Activated effector memory CD4-positive, alpha-beta T cell treated with anti-CD3 and anti-CD28 coated beads, Interleukin-2, amount 50 U/mL, for 16 hours (primary cell): ENCODE results near the gene POU2F3.
"Not testable (repeated sequence)": the region's sequence is repeated elsewhere in the genome, so short reads cannot be mapped to it uniquely, and the experiment has no call there.

Experiments
- DNase-seq: peaks from one replicate; pipeline ENCODE4 v3.0.0-alpha.2; 2020

Gene POU2F3

DNA sequence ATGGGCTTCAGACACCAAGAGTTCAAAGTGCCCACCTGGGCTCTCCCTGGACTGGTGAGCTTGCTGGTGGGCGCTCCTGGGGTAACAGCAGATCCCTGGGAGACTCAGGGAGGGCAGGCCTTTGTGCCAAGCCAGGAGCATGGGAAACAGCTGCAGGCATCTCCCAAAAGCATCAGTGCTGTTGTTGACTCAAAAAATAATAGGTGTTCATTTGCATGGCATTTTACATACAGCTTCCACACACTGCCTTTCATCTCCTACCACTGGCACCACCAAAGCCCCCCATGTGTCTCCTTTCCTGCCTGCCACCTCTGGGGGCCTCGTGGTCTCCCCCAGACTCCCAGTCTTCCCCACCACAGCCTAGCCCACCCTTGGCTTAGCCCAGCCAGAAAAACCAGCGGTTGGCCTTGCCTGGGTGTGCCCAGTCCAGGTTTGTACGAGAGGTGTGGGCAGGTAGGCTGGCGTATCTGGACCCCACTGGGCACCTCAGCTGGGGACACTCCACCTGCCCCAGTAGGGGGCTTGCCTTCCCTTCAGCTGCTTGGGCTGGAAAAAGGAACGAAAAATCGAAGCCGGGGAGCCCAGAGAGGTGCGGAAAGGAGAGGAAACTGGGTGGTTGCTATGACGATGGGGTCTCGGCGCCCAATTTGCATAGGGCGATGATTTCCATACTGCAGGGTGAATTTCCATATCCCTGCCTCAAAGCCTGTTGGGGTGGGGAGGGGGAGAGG lies 15.0 kb downstream of the POU2F3 start:
- DNase-seq: no peak

GRCh38 chr11:120255519-120255866 lies 15.6 kb downstream of the POU2F3 start:
- no peak for DNase-seq

- DNase-seq: no peak
Observed at GRCh38 chr11:120256178-120256577, 16.2 kb downstream of the POU2F3 start.

DNA sequence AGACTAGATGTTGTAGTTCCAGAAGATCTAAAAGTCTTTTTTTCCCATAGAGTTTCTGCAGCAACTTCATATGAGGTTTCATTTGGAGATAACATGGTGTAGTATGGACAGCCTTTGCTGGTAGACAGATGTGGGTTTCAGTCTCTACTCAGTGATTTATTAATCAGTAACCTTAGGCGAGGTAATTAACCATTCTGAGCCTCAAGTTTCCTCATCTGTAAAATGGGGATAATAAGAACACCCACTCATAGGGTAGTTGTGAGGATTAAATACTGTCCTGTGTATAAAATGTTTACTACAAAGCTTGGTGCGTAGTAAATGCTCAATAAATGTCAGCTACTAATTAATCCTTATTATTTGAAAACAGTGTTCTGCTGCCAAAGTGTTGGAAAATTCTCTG lies 16.8 kb downstream of the POU2F3 start:
- no peak for DNase-seq

GRCh38 chr11:120257346-120257745 lies 17.4 kb downstream of the POU2F3 start:
- DNase-seq: no peak

DNA sequence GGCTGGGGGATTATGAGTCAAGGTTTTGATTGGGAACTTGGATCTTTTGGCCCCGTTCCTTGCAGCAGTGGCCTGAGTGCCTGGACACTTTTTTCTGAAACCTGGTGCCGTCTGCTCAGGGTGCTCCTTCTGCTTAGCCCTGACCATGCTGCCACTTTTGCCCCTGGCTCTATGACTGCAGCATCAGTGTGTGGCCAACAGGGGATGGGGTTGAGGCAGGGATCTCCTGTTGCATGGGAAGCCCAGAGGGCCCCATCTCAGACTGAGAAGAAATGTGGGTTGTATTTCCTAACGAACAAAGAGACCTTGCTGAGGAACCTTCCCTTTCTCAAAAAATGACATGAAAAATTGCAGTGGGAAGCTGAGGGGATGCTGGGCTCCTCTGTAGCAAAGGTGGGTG lies 18.7 kb downstream of the POU2F3 start:
- DNase-seq: no peak

GRCh38 chr11:120259241-120259640 lies 19.3 kb downstream of the POU2F3 start:
- DNase-seq: no peak

- no peak for DNase-seq
Observed at GRCh38 chr11:120259988-120260565, 20.1 kb downstream of the POU2F3 start.

GRCh38 chr11:120260616-120261015 lies 20.7 kb downstream of the POU2F3 start:
- no peak for DNase-seq

DNA sequence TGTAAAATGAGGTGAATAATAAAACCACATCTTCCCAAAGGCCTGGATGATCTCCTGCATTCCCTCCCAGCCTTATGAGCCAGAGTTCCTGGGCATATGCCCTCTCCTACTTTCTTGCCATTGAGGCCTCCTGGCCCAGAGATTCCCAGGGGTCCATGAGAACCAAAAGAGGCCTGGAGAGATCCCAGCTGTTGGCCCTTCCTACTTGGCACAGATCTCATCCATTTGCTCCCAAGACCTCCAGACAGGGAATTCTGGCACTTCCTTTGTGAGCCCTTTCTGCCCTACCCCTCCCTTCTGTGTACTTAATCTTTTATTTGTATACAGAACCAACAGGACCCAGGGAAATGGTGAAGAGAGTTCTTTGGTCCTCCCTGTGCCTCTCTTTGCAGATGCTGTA lies 21.4 kb downstream of the POU2F3 start:
- DNase-seq: no peak

- DNase-seq: no peak
Observed at GRCh38 chr11:120261931-120262330, 22.0 kb downstream of the POU2F3 start.

GRCh38 chr11:120267319-120267718 lies 27.4 kb downstream of the POU2F3 start:
- DNase-seq: no peak

DNA sequence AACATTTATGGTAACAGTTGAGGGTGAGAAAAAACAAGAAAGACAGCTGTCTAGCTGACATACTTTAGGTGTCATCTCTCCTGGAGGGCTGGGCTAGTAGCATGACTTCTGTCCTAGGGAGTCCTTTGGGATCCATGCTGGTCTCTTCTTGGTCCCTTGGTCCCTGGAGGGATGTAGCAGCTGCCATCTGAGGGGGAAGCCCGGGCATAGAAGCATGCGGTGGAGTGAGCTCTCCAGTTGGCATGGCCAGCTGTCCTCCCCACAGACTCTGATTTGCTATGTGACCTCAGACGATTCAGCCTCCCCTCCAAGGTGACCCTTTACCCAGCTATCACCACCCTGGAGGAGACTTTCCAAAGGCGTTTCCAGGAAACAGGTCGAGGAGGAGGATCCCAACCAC lies 28.7 kb downstream of the POU2F3 start:
- no peak for DNase-seq

GRCh38 chr11:120270386-120270785 lies 30.4 kb downstream of the POU2F3 start:
- no peak for DNase-seq

DNA sequence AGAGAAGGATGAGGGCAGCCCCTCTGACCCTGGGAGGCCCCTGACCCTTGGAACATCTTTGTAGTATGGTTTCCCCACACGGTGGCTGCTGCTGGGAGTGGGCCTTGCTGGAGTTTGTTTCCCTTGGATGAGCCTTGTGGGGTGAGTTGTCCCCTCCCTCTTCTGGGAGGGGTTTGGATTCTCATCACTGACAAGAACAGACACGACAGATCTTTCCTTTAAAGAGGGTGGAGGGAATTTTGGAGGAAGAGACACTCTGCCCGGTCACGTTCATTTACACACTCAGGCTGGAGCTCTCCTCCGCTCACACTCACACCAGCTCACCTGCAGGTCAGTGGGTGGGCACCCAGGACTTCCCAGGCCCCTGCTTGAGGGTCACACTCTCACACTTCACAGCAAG lies 31.7 kb downstream of the POU2F3 start:
- no peak for DNase-seq

GRCh38 chr11:120272303-120272702 lies 32.4 kb downstream of the POU2F3 start:
- DNase-seq: no peak

DNA sequence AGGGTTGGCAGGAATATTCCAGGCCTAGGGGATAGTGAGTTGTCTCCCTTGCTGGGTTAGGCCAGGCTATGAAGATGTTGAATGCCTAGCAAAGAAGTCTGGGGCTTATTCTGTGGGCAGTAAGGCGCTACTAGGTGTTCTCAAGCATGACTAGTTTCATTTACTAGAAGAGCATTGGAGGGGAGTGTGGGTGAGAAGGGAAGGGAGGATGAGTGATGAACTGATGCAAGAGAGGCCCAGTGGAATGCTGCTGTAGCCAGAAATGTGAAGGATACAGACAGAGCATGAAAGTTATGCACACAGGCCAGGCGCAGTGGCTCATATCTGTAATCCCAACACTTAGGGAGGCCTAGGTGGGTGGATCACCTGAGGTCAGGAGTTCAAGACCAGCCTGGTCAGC lies 33.5 kb downstream of the POU2F3 start:
- no peak for DNase-seq

- not testable (repeated sequence) for DNase-seq
Observed at GRCh38 chr11:120273956-120274355, 34.0 kb downstream of the POU2F3 start.

- DNase-seq: no peak
Observed at GRCh38 chr11:120279502-120279901, 39.6 kb downstream of the POU2F3 start.

GRCh38 chr11:120280600-120281051 lies 40.7 kb downstream of the POU2F3 start:
- DNase-seq: no peak

DNA sequence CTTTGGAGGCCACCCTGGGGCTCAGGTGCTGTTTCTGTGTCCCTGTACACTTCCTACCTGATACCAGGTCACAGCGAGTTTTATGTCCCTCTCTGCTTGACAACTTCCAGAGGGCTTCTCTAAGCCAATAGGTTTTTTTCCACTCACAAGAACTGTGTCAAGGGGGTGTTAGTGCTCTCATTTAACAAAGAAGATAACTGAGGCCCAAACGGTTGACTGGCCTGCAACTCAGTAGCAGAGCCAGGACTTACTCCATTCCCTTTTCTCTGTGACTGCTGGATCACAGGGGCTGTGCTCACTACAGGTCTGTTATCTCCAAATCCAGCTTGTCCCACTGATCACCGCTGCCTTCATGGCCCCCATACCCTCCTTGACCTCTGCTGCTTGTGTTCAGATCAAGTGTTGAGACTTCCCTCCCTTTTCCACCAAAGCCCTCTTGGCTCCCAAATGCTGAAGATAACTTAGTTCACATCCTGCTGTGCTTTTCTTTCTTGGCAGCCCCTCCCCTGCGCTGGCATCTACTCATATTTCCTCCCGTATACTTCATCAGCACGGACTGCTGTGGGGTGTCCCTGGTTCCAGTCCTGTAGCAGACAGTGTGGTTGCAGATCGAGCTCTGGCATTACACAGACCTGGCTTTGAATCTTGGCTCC lies 41.3 kb downstream of the POU2F3 start:
- no peak for DNase-seq

GRCh38 chr11:120283124-120283523 lies 43.2 kb downstream of the POU2F3 start:
- DNase-seq: no peak

DNA sequence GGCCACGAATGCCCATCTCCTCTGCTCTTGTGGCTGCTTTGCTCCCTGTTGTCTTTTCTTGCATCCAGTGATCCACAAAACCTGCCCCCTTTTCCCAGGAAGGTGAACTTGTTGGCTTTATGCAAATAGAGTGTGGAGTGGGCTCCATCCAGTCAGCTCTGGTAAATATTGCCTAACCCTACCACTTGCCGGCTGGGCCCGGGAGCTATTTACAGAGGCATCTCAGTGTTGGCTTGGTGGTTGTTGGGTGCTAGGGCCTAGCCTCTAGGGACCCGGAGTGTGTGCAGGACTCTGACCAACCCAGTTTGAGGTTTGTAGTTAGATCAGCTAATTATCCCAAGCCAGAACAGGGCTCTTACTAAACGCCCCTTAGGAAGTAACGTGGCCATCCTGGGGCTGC lies 44.3 kb downstream of the POU2F3 start:
- DNase-seq: no peak

GRCh38 chr11:120285256-120285655 lies 45.3 kb downstream of the POU2F3 start:
- DNase-seq: no peak
